Hair follicular keratinocyte (primary cell): Measurements from ENCODE around the gene TAF11L13. TPM values are rescaled to one million over a fixed set of nuclear protein-coding genes. Genes with fewer than 3 reads are reported as not detected.

Experiments
- total RNA-seq: library from RNA; depleted of rRNA; stranded (reverse); fragments of >200 nt; gene quantifications from 2 replicates; pipeline ENCODE4 v1.2.3, GENCODE V29; 2015

TAF11L13 gene
- not detected in 2 replicates for total RNA-seq

GRCh38 chr5:17631788-17632187, at the start of gene TAF11L13:
TAF11L13 (plus strand) TSS chr5:17632088.

GRCh38 chr5:17585658-17586057, 46.2 kb upstream of the TAF11L13 start, which contains the start of gene TAF11L7:
TAF11L7 (minus strand) TSS chr5:17585758.

GRCh38 chr5:17590860-17591259, 41.0 kb upstream of the TAF11L13 start, which contains the start of gene TAF11L8:
TAF11L8 (minus strand) TSS chr5:17590960.

GRCh38 chr5:17594255-17594654, 37.6 kb upstream of the TAF11L13 start, which contains the start of gene TAF11L9:
TAF11L9 (minus strand) TSS chr5:17594394.

GRCh38 chr5:17597728-17598127, 34.2 kb upstream of the TAF11L13 start, which contains the start of gene TAF11L10:
TAF11L10 (minus strand) TSS chr5:17597828.

GRCh38 chr5:17603880-17604279, 28.0 kb upstream of the TAF11L13 start, which contains the start of gene TAF11L11:
TAF11L11 (plus strand) TSS chr5:17604183.

GRCh38 chr5:17610092-17610491, 21.8 kb upstream of the TAF11L13 start, which contains the start of gene TAF11L12:
TAF11L12 (plus strand) TSS chr5:17610392.

GRCh38 chr5:17634160-17634559, 2.3 kb downstream of the TAF11L13 start, which contains the start of gene TAF11L14:
TAF11L14 (plus strand) TSS chr5:17634460.

Other genes with a start within 250 kb of the TAF11L13 start
- not detected in 2 replicates for gene TAF11L2, start 133.9 kb upstream of the TAF11L13 start, total RNA-seq
- gene TAF11L3, start 113.7 kb upstream of the TAF11L13 start, total RNA-seq: not detected in 2 replicates
- gene TAF11L4, start 110.3 kb upstream of the TAF11L13 start, total RNA-seq: not detected in 2 replicates
- gene TAF11L5, start 106.9 kb upstream of the TAF11L13 start, total RNA-seq: not detected in 2 replicates
- gene TAF11L6, start 103.4 kb upstream of the TAF11L13 start, total RNA-seq: not detected in 2 replicates
- gene TAF11L7, start 46.3 kb upstream of the TAF11L13 start, total RNA-seq: not detected in 2 replicates
- gene TAF11L8, start 41.1 kb upstream of the TAF11L13 start, total RNA-seq: not detected in 2 replicates
- gene TAF11L9, start 37.7 kb upstream of the TAF11L13 start, total RNA-seq: not detected in 2 replicates
- gene TAF11L10, start 34.3 kb upstream of the TAF11L13 start, total RNA-seq: not detected in 2 replicates
- gene TAF11L11, start 27.9 kb upstream of the TAF11L13 start, total RNA-seq: not detected in 2 replicates
- gene TAF11L12, start 21.7 kb upstream of the TAF11L13 start, total RNA-seq: not detected in 2 replicates
- gene TAF11L14, start 2.4 kb downstream of the TAF11L13 start, total RNA-seq: not detected in 2 replicates